Measurements from ENCODE around the gene CNPY4. TPM values are rescaled to one million over a fixed set of nuclear protein-coding genes. Genes with fewer than 3 reads are reported as not detected.
A peak's percentile ranks its signal among the peaks of the same experiment; 100 is the strongest.

CNPY4 gene
- total RNA-seq, 1 donor from 2014 or later, result 27.9 TPM

GRCh38 chr7:100148559-100149328, 29.3 kb downstream of the CNPY4 start, which contains the start of gene LAMTOR4:
Gene LAMTOR4 (plus strand): TSS chr7:100148918. CDS start chr7:100148973, 55 bp downstream.
- Mint-ChIP-seq H3K4me3 (peak within 1 kb of the TSS; percentile 99), H3K4me1 (peaks cover 19% of the 10 kb centered on the region), H3K27ac (peak within 1 kb of the TSS; percentile 96), H3K27me3 (ENCODE audit: low read depth) (no peaks in the 10 kb centered on the region), H3K36me3 (peaks cover 10% of the 10 kb centered on the region), H3K9me3 (no peaks in the 10 kb centered on the region)
- no peak for TF ChIP-seq CTCF (IDR thresholded peaks at IDR 0.05; ENCODE audit: unreplicated experiment)
- peak; percentile 95 to 96 for DNase-seq (ENCODE audit: low spot score in 2 of 2, unreplicated experiment in 2 of 2)

DNA sequence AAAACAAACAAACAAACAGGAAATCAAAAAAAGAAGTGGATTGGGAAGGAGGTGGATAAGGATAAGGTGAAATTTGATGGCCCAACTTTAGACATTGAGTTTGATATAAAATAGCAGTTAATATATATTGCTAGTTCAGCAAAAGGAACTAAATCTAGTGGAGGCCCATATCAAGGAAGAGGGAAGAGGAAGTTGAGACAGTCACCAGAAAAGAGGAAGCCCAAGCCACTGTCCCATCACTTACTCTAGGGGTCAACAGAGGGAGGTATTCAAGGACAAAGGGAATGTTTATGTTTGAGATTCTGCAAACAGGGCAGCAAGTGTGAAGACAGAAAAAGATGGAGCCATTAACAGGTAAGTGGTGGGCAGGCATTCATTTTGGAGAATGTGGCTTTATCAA, 33.0 kb downstream of the CNPY4 start:
- no peak overlapping the region for H3K4me3 Mint-ChIP-seq
- H3K4me1 Mint-ChIP-seq, result peaks cover 21% of the 10 kb centered on the region
- H3K27me3 Mint-ChIP-seq (ENCODE audit: low read depth), result no peaks in the 10 kb centered on the region
- peaks cover 10% of the 10 kb centered on the region for H3K36me3 Mint-ChIP-seq
- DNase-seq (ENCODE audit: low spot score in 2 of 2, unreplicated experiment in 2 of 2), result no peak
- no peaks in the 10 kb centered on the region for H3K9me3 Mint-ChIP-seq
- TF ChIP-seq CTCF (IDR thresholded peaks at IDR 0.05; ENCODE audit: unreplicated experiment), result no peak
- H3K27ac Mint-ChIP-seq, result no peak overlapping the region

- TF ChIP-seq CTCF (IDR thresholded peaks at IDR 0.05; ENCODE audit: unreplicated experiment), result no peak
- Mint-ChIP-seq H3K27ac (no peak overlapping the region), H3K4me1 (peaks cover 24% of the 10 kb centered on the region), H3K4me3 (no peak overlapping the region), H3K9me3 (no peaks in the 10 kb centered on the region), H3K36me3 (peaks cover 10% of the 10 kb centered on the region), H3K27me3 (ENCODE audit: low read depth) (no peaks in the 10 kb centered on the region)
- no peak for DNase-seq (ENCODE audit: low spot score in 2 of 2, unreplicated experiment in 2 of 2)
Measured at GRCh38 chr7:100152937-100153666, 33.7 kb downstream of the CNPY4 start.

- Mint-ChIP-seq H3K27ac (peak overlapping the region; percentile 22), H3K27me3 (ENCODE audit: low read depth) (no peaks in the 10 kb centered on the region), H3K36me3 (peaks cover 10% of the 10 kb centered on the region), H3K4me1 (peaks cover 19% of the 10 kb centered on the region), H3K9me3 (no peaks in the 10 kb centered on the region), H3K4me3 (no peak overlapping the region)
- TF ChIP-seq CTCF (IDR thresholded peaks at IDR 0.05; ENCODE audit: unreplicated experiment), result no peak
- no peak for DNase-seq (ENCODE audit: low spot score in 2 of 2, unreplicated experiment in 2 of 2)
Measured at GRCh38 chr7:100153708-100154535, 34.5 kb downstream of the CNPY4 start.

DNA sequence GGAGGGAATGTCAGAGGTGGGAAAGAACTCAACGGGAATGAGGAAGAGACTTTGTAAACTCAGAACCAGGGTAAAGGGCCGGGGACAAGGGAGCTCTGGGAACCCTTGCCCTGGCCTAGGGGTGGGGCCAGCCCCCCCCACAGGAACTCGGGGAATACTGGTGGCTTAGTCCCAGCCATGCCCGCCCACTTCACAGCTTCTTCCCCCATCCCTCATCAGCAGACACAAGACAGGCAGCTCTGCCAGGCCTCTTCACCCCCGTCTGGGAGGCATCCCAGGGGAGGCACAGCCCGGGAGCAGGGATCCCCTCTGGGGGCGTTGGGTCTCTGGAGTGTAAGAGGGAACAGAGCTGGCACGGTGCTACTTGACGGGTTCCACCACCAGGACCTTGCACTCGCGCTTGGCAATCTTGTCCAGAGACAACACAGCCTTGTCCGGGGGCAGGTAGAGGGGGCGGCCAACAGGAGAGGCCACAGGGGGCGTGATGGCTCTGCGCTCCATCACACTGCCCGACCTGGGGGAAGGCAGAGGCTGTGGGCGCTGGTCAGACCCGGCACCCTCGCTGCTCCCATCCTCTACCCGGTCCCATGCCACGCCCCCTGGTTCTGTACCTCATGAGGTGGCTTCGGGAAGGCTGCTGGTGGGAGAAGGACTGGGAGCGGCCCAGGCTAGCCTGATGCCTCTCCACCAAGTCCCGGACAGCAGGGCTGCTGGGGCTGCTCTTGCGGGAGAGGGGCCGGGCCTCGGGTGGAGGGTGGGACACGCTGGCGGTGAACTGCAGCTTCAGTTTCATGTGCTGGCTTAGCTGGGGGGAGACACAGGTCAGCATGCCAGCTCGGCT, 35.4 kb downstream of the CNPY4 start:
- Mint-ChIP-seq H3K27me3 (ENCODE audit: low read depth) (no peaks in the 10 kb centered on the region), H3K27ac (no peak overlapping the region), H3K4me3 (no peak overlapping the region), H3K36me3 (peaks cover 10% of the 10 kb centered on the region), H3K9me3 (no peaks in the 10 kb centered on the region), H3K4me1 (peaks cover 16% of the 10 kb centered on the region)
- no peak for DNase-seq (ENCODE audit: low spot score in 2 of 2, unreplicated experiment in 2 of 2)
- TF ChIP-seq CTCF (IDR thresholded peaks at IDR 0.05; ENCODE audit: unreplicated experiment), result no peak

Measured in mesothelial cell of epicardium (in vitro differentiated cells).